Measurements from ENCODE around the gene PPP1R15A. TPM values are rescaled to one million over a fixed set of nuclear protein-coding genes. Genes with fewer than 3 reads are reported as not detected.

Gene PPP1R15A
- total RNA-seq, 2 donors from 2014 or later = 75.1 to 129 TPM

Other genes with a start within 250 kb of the PPP1R15A start
- gene DBP, start 235.0 kb upstream of the PPP1R15A start, total RNA-seq = 1 to 10 TPM; 5.3 to 9.3 TPM
- 10 to 100 TPM in 1 of 2 donors, 1 to 10 TPM in 1; 6.1 to 16.4 TPM for gene CA11, start 226.2 kb upstream of the PPP1R15A start, total RNA-seq
- 1 to 10 TPM in 1 of 2 donors, under 1 TPM in 1; 0.65 to 2.9 TPM for gene NTN5, start 199.4 kb upstream of the PPP1R15A start, total RNA-seq
- not detected for gene FUT2, start 176.4 kb upstream of the PPP1R15A start, total RNA-seq
- gene MAMSTR, start 152.7 kb upstream of the PPP1R15A start, total RNA-seq = 1 to 10 TPM; 1.1 to 1.7 TPM
- under 1 TPM; 0.19 to 0.67 TPM for gene RASIP1, start 131.8 kb upstream of the PPP1R15A start, total RNA-seq
- gene IZUMO1, start 125.5 kb upstream of the PPP1R15A start, total RNA-seq = not detected
- under 1 TPM; 0.30 to 0.40 TPM for gene FUT1, start 119.8 kb upstream of the PPP1R15A start, total RNA-seq
- not detected for gene FGF21, start 116.9 kb upstream of the PPP1R15A start, total RNA-seq
- 10 to 100 TPM; 39.7 to 54.3 TPM for gene BCAT2, start 61.4 kb upstream of the PPP1R15A start, total RNA-seq
- gene HSD17B14, start 35.9 kb upstream of the PPP1R15A start, total RNA-seq = 1 to 10 TPM in 1 of 2 donors, not detected in 1; 1.6 TPM
- gene PLEKHA4, start 3.8 kb upstream of the PPP1R15A start, total RNA-seq = 10 to 100 TPM in 1 of 2 donors, 1 to 10 TPM in 1; 6.5 to 17.6 TPM
- not detected for gene TULP2, start 26.3 kb downstream of the PPP1R15A start, total RNA-seq
- gene NUCB1, start 27.9 kb downstream of the PPP1R15A start, total RNA-seq = 100 to 1,000 TPM; 158 to 184 TPM
- 1 to 10 TPM; 1.2 to 3.8 TPM for gene DHDH, start 61.3 kb downstream of the PPP1R15A start, total RNA-seq
- 100 to 1,000 TPM; 286 to 464 TPM for gene BAX, start 82.5 kb downstream of the PPP1R15A start, total RNA-seq
- 1,000 to 10,000 TPM; 1,320 to 1,710 TPM for gene FTL, start 92.9 kb downstream of the PPP1R15A start, total RNA-seq
- 10 to 100 TPM; 50.8 to 99.9 TPM for gene GYS1, start 120.9 kb downstream of the PPP1R15A start, total RNA-seq
- 100 to 1,000 TPM; 100 to 166 TPM for gene RUVBL2, start 121.5 kb downstream of the PPP1R15A start, total RNA-seq
- gene LHB, start 144.7 kb downstream of the PPP1R15A start, total RNA-seq = not detected
- gene CGB3, start 151.9 kb downstream of the PPP1R15A start, total RNA-seq = not detected
- not detected for gene CGB2, start 159.5 kb downstream of the PPP1R15A start, total RNA-seq
- gene CGB1, start 164.5 kb downstream of the PPP1R15A start, total RNA-seq = not detected
- not detected for gene CGB5, start 171.4 kb downstream of the PPP1R15A start, total RNA-seq
- gene CGB8, start 176.7 kb downstream of the PPP1R15A start, total RNA-seq = not detected
- gene CGB7, start 185.3 kb downstream of the PPP1R15A start, total RNA-seq = under 1 TPM in 1 of 2 donors, not detected in 1; 0.32 TPM
- not detected for gene NTF4, start 192.4 kb downstream of the PPP1R15A start, total RNA-seq
- not detected for gene KCNA7, start 200.3 kb downstream of the PPP1R15A start, total RNA-seq
- gene SNRNP70, start 213.0 kb downstream of the PPP1R15A start, total RNA-seq = 100 to 1,000 TPM; 114 to 204 TPM
- gene LIN7B, start 241.9 kb downstream of the PPP1R15A start, total RNA-seq = 1 to 10 TPM; 4.1 to 4.7 TPM
- 1 to 10 TPM in 1 of 2 donors, under 1 TPM in 1; 0.50 to 1.3 TPM for gene C19orf73, start 246.7 kb downstream of the PPP1R15A start, total RNA-seq
- gene PPFIA3, start 247.1 kb downstream of the PPP1R15A start, total RNA-seq = 1 to 10 TPM; 3.6 to 3.9 TPM